ENCODE data around the gene SYT5.
"Not testable (repeated sequence)": the region's sequence is repeated elsewhere in the genome, so short reads cannot be mapped to it uniquely, and the experiment has no call there.

SYT5 gene

GRCh38 chr19:55179606-55180484, at the start of gene SYT5:
Gene SYT5, minus strand, starts transcription at chr19:55180289. Its CDS starts 1,248 bp downstream, at chr19:55179041.
- peak; percentile 33 for DNase-seq

GRCh38 chr19:55229789-55230182, 49.7 kb upstream of the SYT5 start:
- DNase-seq, result no peak

DNA sequence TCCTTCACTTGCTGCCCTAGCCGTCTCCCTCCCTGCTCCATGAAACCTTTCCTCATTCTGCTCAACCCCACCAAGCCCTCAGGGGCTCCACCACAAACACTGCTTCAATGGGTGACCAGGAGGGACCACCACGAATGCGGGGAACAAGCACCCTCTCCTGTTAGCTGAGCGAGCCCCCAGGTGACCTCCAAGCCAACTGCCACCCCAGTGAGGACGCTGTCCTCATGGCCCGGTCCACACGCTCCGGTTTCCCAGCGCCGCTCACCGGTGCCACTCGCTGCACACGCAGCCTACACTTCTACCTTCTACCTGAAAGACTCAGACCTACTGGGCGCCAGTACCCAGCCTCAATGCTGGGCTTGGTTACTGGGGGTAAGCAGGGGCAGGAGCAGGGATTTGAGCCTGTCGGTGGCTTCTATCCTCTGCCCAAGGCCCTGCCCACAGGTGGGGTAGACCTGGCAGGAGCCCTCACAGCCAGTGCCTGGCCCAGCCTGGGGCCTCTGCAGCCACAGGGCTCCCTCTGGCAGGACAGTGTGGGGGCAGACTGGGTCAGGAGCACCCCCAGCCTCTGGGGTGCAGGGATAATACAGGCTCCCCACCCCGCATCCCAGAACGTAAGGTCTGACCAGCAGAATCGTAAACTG, 49.2 kb upstream of the SYT5 start:
- no peak for DNase-seq

- no peak for DNase-seq
Measured at GRCh38 chr19:55228403-55229031, 48.4 kb upstream of the SYT5 start, which contains the start of gene TMEM86B. Gene TMEM86B, minus strand, starts transcription at chr19:55228763. Its CDS starts 22 bp downstream, at chr19:55228741.

DNA sequence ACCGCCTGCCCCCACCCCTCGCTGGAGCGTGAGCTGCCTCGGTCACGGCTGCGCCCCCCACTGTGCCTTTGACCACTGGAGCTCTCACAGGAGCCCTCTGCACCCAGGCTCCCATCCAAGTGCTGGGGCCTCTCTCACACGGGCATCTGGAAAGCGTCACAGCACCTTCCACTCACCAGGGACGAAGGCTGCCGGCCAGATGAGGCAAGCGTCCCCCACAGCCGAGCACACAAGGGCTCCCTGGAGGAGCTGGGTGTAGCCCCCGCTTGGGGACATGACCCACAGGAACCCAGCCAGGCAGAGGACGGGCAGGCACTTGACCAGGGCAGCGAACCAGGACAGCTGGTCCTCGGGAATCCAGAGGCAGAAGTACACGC, 47.9 kb upstream of the SYT5 start:
- DNase-seq, result no peak

DNA sequence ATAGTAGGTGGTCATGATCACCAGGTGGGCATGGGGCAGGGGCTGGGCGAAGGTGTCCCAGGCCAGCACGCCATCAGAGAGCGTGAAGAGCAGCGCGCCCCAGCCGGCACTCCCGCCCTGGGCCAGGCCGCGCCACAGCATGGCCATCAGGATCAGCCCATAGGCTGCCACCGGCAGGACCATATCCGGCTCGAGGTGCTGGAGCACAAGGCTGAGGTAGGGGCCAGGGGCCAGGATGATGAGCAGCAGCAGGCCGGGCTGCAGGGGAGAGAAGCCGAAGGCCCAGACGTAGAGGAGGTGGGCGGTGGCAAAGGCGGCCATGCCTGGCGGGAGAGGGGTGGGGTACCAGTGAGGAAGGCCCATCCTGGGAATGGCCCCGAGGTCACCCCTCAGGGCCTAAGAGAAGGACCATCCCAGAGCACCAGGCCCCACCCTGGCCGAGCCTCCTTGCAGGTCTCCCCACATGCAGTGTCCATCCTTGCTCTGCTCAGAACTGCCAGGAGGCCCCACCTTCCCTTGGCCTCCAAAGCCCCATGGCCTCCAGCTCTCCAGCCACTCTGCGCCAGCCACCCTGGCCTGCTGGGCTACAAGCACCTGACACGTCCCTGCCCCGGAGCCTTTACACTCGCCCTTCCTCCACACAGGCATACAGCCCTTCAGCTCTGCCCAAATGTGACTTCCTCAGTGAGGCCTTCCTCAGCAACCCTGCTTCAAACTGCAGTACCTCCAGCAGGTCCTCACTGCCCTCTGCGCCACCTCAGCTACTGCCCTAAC, 47.3 kb upstream of the SYT5 start:
- no peak for DNase-seq

- no peak for DNase-seq
Measured at GRCh38 chr19:55226788-55227187, 46.7 kb upstream of the SYT5 start.

DNA sequence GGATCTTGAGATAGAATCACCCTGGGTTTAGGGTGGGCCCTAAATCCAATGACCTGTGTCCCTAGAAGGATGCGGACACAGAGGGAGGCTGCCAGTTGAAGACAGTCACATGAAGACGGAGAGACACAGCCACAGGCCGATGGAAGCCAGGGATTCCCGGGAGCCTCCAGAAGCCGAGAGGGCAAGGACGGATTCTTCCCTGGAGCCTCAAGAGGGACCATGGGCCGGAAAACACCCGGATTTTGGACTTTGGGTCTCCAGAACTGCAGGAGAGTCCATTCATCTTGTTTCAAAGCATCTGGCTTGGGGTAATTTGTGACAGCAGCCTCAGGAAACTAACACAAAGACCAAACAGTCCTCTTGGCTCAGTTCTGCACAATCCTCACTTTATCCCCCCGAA, 46.2 kb upstream of the SYT5 start:
- no peak for DNase-seq

- DNase-seq, result no peak
Measured at GRCh38 chr19:55225415-55225958, 45.4 kb upstream of the SYT5 start.

- DNase-seq, result not testable (repeated sequence)
Measured at GRCh38 chr19:55224679-55225414, 44.8 kb upstream of the SYT5 start.

DNA sequence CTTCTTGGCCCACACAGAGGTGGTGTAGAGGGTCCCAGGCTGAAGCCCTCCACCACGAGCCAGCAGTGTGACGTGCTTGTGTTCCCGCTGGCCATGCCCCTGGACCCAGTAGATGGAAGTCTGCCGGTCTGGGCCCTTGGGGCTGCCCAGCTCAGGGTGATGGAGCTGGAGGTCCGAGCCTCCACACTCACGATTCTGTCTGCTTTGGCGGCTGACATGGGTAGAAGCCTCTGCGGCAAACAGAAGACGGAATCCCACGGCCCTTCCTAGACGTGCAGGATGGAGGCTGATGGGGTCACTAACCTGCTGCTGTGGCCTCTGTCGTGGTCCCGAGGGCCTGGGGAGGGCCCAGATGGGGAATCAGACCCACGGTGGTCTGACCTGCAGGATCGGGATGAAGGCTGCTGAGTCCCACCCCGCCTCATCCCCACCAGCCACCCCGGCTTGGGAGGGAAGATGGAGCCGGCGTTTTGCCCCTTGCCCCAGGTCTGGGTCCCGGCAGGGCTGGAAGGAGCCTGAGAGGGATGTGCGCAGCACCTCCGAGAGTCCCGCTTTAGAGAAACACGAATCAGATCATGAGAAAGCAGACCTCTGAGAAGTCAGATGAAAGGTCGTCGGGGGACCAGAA, 44.1 kb upstream of the SYT5 start:
- DNase-seq, result no peak

- no peak for DNase-seq
Measured at GRCh38 chr19:55223291-55224037, 43.4 kb upstream of the SYT5 start.

GRCh38 chr19:55220525-55220924, 40.4 kb upstream of the SYT5 start:
- no peak for DNase-seq

DNA sequence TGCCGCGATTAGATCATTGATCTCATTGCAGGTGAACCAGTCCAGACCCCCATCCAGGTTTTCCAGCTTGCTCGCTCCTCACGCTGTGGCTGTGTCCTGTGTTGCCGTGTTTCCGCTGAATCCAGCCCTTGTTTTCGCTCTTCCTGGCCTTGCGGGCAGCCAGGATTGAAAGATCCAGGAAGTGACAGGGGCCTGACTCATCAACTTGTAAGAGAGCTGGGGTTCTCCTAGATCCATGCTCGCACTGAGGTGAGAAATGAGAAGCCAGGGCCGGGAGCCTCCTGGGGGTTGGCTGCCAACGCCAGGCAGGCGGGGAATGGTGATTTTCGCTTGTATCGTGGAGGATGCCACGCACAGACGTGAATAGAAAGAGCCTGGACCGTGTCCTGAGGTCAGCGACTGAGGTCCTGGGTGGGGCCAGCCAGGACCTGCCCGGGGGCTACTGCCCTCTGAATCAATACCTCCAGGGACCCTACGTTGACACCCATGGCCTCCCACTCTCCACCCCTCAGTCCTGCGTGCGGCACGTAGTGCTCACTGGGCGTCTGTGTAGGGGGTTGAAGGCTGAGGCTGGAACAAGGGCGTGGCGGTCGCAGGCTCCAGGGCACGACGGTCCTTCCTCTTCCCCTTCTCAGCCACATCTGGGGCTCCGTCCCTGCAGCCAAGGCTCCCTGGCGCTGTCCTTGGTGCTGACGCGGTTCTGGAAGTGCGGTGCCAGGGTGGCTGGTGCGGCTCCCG, 36.5 kb upstream of the SYT5 start:
- DNase-seq, result peak; percentile 98

DNA sequence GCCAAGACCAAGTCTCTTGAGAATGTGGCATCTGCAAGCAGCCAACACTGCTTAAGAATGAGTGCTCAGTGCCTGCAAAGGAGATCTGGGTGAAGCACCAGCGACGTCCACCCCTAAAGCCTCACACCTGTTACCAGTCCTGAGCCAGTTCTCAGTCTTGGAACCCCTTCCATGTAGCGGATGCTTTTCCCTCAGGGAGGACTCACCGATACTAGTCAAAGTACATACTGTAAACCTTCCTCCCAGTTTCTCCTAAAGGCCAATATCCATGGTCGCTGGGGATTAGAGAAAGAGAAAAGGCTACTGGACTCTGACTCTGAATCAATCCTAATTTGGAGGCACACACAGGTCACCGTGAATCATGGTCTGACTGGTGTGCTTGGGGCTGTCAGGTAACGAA, 33.5 kb upstream of the SYT5 start:
- no peak for DNase-seq

DNA sequence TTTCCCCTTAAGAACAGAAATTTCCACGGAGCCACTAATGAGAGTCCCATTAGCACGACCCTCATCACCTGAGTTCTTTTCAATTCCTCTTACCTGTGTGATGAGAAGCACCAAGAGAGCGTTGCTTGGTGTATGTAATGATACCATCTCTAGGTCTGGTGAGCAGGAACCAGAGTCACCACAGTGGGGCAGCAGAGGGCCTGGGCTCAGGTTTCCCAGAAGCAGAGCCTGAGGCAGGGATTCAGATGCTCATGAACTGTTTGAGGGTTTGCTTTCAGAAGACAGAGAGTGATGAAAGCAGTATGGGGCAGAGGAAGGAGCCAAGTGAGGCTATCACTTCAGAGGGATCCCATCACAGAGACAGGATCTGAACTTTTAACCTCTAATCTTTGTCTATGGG, 32.4 kb upstream of the SYT5 start:
- peak; percentile 5 for DNase-seq

DNA sequence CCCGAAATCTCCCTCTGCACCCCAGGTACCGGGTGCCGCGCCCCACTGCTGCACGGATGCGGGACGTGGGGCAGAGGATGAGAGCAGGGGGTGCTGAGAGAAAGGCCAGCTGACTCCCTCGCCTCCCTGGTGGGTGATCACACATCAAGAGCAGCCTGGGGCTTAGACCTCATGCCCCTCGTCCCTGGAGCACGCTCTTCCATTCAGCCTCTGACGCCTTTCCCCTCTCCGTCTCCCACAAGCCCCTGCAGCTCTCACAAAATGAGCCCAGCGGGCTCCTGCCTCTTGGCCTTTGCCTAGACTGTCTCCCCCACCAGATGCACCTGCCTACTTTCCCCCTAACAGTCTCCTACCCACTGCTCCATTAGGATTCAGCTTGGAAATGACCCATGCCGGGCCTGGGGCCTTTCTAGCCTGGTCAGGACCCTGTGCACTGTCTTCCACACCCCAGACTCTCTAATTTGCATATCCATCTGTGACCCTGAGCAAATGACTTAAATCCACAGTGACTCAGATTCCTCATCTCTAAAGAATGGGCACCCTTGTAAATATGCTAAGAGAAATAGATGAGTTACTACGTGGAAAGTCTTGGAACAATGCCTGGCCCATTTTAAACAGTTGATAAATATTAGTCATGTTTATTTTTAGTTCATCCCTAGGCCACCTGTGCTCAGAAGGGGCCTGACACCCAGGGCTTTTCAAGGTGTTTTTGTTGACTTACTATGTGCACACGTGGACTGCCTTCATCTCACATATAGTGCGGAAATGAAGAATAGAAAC, 29.8 kb upstream of the SYT5 start:
- DNase-seq, result no peak

GRCh38 chr19:55208880-55209692, 29.0 kb upstream of the SYT5 start, which contains the start of gene PTPRH:
Gene PTPRH, minus strand, starts transcription at chr19:55209501. Its CDS starts 68 bp downstream, at chr19:55209433.
- DNase-seq, result no peak
